Bronchial epithelial cell (primary cell): ENCODE measurements around the gene P2RY2. TPM values are rescaled to one million over a fixed set of nuclear protein-coding genes. Genes with fewer than 3 reads are reported as not detected.

Source experiments
- DNase-seq: peaks from one replicate; pipeline ENCODE4 v3.0.0-alpha.2; 2010; ENCODE audit warnings: low read depth
- FAIRE-seq: peaks from 2 replicates; lab custom pipeline; 2011; peaks lifted over from hg19 to GRCh38; lab: Jason Lieb, UNC
- H3K27me3 ChIP-seq: 2 replicates; pipeline ENCODE4 v1.5.1; 2011; ENCODE audit warnings: low read length; ENCODE audit not compliant: control insufficient read depth, insufficient read depth
- H3K36me3 ChIP-seq: 2 replicates; pipeline ENCODE4 v1.5.1; 2011; ENCODE audit warnings: low read length; ENCODE audit not compliant: control insufficient read depth, insufficient read depth
- H3K4me3 ChIP-seq: 2 replicates; pipeline ENCODE4 v1.5.1; 2011; ENCODE audit warnings: mild to moderate bottlenecking, low read depth, low read length, control low read depth
- CTCF ChIP-seq: IDR thresholded peaks from 2 replicates; pipeline ENCODE4 v1.5.1; 2011; ENCODE audit warnings: mild to moderate bottlenecking, moderate library complexity, low read length, control low read depth, inconsistent platforms; ENCODE audit not compliant: insufficient read depth, severe bottlenecking
- total RNA-seq: library from RNA; depleted of rRNA; stranded (reverse); fragments of >200 nt; gene quantifications from 2 replicates; pipeline ENCODE4 v1.2.1, GENCODE V29; 2014

Gene P2RY2
- total RNA-seq, 1 donor from 2014 or later = 9.0 TPM

GRCh38 chr11:73252577-73253191 lies 34.6 kb downstream of the P2RY2 start:
- DNase-seq (no peak), FAIRE-seq (no peak)
- Histone ChIP-seq H3K4me3 (no peak overlapping the region), H3K36me3 (no peaks in the 10 kb centered on the region), H3K27me3 (no peaks in the 10 kb centered on the region)
- TF ChIP-seq CTCF = peak; percentile 3

GRCh38 chr11:73257342-73258103 lies 39.4 kb downstream of the P2RY2 start:
- Histone ChIP-seq H3K27me3 (no peaks in the 10 kb centered on the region), H3K4me3 (no peak overlapping the region), H3K36me3 (no peaks in the 10 kb centered on the region)
- FAIRE-seq = peak; percentile 55
- TF ChIP-seq CTCF = no peak
- DNase-seq = peak; percentile 91

GRCh38 chr11:73258104-73259035 lies 40.3 kb downstream of the P2RY2 start:
- FAIRE-seq (peak; percentile 55), DNase-seq (no peak)
- H3K27me3 ChIP-seq = no peaks in the 10 kb centered on the region
- TF ChIP-seq CTCF = no peak
- H3K4me3 ChIP-seq = no peak overlapping the region
- H3K36me3 ChIP-seq = no peaks in the 10 kb centered on the region

GRCh38 chr11:73259406-73260126 lies 41.5 kb downstream of the P2RY2 start:
- DNase-seq (no peak), FAIRE-seq (no peak)
- no peak overlapping the region for H3K4me3 ChIP-seq
- H3K36me3 ChIP-seq = no peaks in the 10 kb centered on the region
- H3K27me3 ChIP-seq = no peaks in the 10 kb centered on the region
- no peak for TF ChIP-seq CTCF

- Histone ChIP-seq H3K36me3 (no peaks in the 10 kb centered on the region), H3K27me3 (no peaks in the 10 kb centered on the region), H3K4me3 (no peak overlapping the region)
- no peak for TF ChIP-seq CTCF
- FAIRE-seq (no peak), DNase-seq (no peak)
Measured at GRCh38 chr11:73260127-73260457, 42.0 kb downstream of the P2RY2 start.
